ENCODE data around the gene ARHGAP24.

The ARHGAP24 gene

DNA sequence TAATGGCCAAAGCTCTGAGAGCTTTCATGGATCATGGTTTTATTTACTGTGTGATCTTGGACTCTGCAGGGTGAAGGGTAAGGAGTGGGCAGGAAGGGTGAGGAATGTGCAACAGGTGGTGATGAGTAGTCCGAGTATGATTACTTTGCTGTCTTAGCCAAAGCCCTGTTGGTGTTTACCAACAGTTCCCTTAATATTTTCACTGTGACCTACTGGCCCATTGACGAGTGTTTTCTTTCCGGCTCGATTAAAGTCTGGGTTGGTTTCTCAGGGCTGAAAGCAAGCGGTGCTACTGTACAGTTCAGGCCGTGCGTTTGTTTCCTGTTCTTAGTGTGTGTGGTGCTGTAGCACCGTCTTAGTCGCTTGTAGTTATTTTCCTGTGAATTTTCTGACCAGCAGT lies 2.6 kb downstream of the ARHGAP24 start:
- no peak for DNase-seq (ENCODE audit: low read depth, low spot score)
- peak overlapping the region; percentile 6; the same call in 1 of the 2 replicates for H3K4me3 ChIP-seq (ENCODE audit: low read depth, low read length)
- TF ChIP-seq, protein P1, sequence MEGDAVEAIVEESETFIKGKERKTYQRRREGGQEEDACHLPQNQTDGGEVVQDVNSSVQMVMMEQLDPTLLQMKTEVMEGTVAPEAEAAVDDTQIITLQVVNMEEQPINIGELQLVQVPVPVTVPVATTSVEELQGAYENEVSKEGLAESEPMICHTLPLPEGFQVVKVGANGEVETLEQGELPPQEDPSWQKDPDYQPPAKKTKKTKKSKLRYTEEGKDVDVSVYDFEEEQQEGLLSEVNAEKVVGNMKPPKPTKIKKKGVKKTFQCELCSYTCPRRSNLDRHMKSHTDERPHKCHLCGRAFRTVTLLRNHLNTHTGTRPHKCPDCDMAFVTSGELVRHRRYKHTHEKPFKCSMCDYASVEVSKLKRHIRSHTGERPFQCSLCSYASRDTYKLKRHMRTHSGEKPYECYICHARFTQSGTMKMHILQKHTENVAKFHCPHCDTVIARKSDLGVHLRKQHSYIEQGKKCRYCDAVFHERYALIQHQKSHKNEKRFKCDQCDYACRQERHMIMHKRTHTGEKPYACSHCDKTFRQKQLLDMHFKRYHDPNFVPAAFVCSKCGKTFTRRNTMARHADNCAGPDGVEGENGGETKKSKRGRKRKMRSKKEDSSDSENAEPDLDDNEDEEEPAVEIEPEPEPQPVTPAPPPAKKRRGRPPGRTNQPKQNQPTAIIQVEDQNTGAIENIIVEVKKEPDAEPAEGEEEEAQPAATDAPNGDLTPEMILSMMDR (IDR thresholded peaks at IDR 0.05; ENCODE audit: insufficient read depth, low read length, missing control alignments): no peak
- POLR2A ChIA-PET: no interaction called here
- CTCF ChIA-PET: no interaction called here

DNA sequence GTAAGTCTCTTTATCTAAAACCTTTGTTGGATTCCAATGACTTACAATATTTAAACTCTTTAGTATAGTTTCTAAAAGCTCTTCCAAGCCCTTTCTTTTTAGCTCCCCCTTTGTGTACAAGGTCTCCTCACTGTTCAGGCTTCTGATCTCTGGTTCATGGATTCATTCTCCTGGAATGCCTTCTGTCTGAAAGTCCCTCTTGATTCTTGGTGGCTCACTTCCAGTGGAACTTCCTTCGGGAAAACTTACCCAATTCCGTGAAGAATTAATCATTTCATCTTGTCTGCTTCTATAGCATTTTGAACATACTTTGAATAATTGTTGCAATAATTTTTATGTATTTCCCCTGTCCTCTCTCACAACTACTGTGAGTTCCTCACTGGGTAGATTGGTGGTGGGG lies 3.6 kb downstream of the ARHGAP24 start:
- ChIA-PET CTCF (no interaction called here), POLR2A (no interaction called here)
- TF ChIP-seq, protein P1 (IDR thresholded peaks at IDR 0.05; ENCODE audit: insufficient read depth, low read length, missing control alignments): no peak
- DNase-seq (ENCODE audit: low read depth, low spot score): no peak
- H3K4me3 ChIP-seq (ENCODE audit: low read depth, low read length): no peak overlapping the region

DNA sequence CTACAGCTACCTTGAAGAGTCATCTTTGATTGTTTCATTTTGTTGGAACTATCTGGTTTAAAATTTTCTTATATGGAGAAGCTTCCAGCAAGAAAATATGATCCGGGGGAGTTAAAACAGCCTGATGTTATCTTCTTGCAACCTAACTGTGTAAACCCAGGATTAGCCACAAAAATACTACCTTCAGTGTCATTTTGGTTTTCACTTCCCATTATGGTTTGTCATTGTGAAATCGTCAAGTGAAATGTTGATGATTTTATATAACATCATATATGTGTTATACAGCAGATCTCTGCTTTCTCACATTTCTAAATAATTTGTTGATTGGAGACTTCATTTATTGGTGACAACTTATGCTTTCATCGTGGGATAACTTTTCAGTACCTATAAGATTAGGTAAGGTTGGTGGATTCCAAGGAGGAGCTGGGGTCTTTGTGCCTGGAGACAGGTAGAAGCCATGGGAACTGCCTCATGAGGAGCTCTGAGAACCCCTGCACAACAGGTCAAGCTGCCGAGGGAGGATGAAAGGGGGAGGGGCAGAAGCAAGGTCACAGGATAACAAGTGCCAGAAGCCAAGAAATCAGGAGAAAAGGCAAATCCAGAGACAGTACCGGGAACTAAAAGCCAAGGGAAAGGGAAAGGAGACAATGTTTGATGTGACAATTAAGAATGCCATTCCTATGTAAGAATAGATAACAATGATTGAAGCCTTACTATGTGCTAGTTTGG lies 7.2 kb downstream of the ARHGAP24 start:
- CTCF ChIA-PET: no interaction called here

DNA sequence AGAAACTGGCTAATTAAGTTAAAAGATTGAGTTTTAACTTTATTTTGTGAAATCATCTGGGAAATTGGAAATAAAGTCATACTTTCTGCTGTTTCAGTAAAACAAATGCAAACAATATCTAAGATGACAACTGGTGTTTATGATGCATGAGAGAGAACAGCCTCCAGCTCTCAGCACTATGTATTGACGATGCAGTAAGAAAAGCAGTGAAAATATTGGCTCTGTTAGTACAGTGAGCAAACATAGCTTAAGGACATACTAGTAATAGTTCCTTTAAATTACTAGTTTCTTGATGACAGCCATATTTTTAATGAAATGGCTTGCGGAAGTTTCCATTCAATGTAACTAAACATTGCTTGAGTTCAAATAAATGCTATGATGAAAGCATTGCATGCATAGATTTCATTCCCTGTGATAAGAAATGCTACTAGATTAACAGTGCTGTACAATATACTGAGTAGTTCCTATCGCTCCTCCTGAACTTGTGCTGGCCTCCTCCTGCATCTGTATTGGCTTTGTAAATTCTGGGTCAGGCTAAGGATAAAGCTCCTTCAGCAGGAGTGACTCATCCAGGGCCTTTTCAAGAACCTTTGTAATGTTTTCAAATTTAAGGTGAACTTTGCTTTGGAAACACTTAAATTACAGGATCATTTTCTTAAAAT lies 11.6 kb downstream of the ARHGAP24 start:
- H3K4me3 ChIP-seq (ENCODE audit: low read depth, low read length): no peak overlapping the region
- TF ChIP-seq, protein P1 (IDR thresholded peaks at IDR 0.05; ENCODE audit: insufficient read depth, low read length, missing control alignments): no peak
- no peak for DNase-seq (ENCODE audit: low read depth, low spot score)
- ChIA-PET CTCF (no interaction called here), POLR2A (no interaction called here)

More for the DNA sequence above, 7.2 kb downstream of the ARHGAP24 start:
- DNase-seq (ENCODE audit: low read depth, low spot score): no peak
- TF ChIP-seq, protein P1 (IDR thresholded peaks at IDR 0.05; ENCODE audit: insufficient read depth, low read length, missing control alignments): no peak
- H3K4me3 ChIP-seq (ENCODE audit: low read depth, low read length): no peak overlapping the region
- POLR2A ChIA-PET: no interaction called here

DNA sequence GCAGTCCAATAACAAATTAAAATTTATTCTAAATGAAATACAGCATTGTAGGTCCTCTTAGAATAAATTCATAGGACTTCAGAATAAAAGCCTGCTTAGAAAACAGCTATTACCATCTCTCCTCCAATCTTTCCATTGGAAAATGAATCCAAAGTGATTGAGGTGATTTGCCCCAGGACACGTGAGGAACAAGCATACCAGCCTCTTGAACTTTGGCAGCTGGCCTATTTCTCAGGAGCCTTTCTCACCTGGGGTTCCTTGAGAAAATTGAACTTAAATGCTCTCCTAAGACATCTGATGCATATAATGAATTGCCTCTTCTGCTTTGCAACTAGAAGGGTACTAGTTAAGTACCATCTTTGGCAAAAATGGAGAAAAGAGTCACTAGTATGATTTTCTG lies 13.5 kb downstream of the ARHGAP24 start:
- ChIA-PET POLR2A (no interaction called here), CTCF (no interaction called here)
- TF ChIP-seq, protein P1 (IDR thresholded peaks at IDR 0.05; ENCODE audit: insufficient read depth, low read length, missing control alignments): no peak
- no peak for DNase-seq (ENCODE audit: low read depth, low spot score)
- no peak overlapping the region for H3K4me3 ChIP-seq (ENCODE audit: low read depth, low read length)

DNA sequence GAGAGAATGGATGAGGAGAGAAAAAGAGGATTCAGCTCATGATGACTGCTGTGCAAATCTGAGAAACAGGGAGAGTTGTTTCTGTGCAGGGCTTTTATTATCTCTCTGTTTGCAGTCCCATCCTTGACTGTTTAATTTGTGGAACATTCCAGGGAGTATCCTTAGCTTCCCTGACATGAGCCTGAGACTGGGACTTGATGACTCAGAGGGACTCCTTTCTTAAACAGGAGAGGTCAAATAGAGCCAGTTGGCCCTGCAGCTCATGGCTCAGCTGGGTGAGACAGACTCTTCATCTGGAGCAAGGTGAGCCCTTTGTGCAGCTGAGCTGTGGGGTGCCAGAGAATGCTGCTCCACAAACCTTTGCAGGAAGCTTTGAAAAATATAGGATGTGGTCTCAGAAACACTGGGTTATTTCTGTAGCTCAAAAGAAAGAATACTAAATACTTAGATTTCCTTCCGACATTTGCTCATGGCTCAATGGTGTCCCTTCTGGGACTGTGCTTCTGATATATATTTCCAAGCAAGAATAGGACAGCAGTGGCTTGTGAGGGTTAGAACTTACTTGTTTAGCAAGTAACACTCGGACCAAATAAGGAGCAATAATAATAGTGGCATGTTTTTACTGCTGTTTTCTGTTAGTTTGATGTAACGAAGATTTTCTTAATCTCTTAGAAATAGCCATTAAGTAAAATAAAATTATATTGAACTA lies 14.5 kb downstream of the ARHGAP24 start:
- TF ChIP-seq, protein P1 (IDR thresholded peaks at IDR 0.05; ENCODE audit: insufficient read depth, low read length, missing control alignments): no peak
- ChIA-PET CTCF (no interaction called here), POLR2A (no interaction called here)
- DNase-seq (ENCODE audit: low read depth, low spot score): no peak
- no peak overlapping the region for H3K4me3 ChIP-seq (ENCODE audit: low read depth, low read length)

Data from AG04449 (cell line).